Chondrocyte (in vitro differentiated cells): Measurements from ENCODE around the gene HMCN2. TPM values are rescaled to one million over a fixed set of nuclear protein-coding genes. Genes with fewer than 3 reads are reported as not detected.

Experiments used
- DNase-seq: peaks from one replicate; pipeline ENCODE4 v3.0.0; 2021; ENCODE audit warnings: mixed read lengths, low spot score
- H3K27ac Mint-ChIP-seq: one replicate; pipeline ENCODE4 v1.8.0; 2021; ENCODE audit warnings: mild to moderate bottlenecking, moderate library complexity, mixed read lengths; ENCODE audit not compliant: unreplicated experiment
- H3K27me3 Mint-ChIP-seq: 2 replicates; pipeline ENCODE4 v1.8.0; 2021; ENCODE audit warnings: low read depth, mixed read lengths
- H3K36me3 Mint-ChIP-seq: 2 replicates; pipeline ENCODE4 v1.8.0; 2021; ENCODE audit warnings: low read depth, mixed read lengths
- H3K4me1 Mint-ChIP-seq: 2 replicates; pipeline ENCODE4 v1.8.0; 2021; ENCODE audit warnings: low read depth, mild to moderate bottlenecking, mixed read lengths
- H3K4me3 Mint-ChIP-seq: one replicate; pipeline ENCODE4 v1.8.0; 2021; ENCODE audit warnings: mild to moderate bottlenecking, moderate library complexity, mixed read lengths; ENCODE audit not compliant: unreplicated experiment
- H3K9me3 Mint-ChIP-seq: 2 replicates; pipeline ENCODE4 v1.8.0; 2021; ENCODE audit warnings: low read depth, mixed read lengths
- CTCF ChIP-seq: fragments of 200-600 bp; sonication (generic); IDR thresholded peaks from 2 replicates; pipeline ENCODE4 v1.5.0; 2021; ENCODE audit warnings: antibody characterized with exemption, mild to moderate bottlenecking, moderate library complexity
- total RNA-seq: library from RNA; stranded (reverse); gene quantifications from 3 replicates; pipeline ENCODE4 v1.2.1, GENCODE V29; 2021

The HMCN2 gene
- total RNA-seq, 1 donor from 2014 or later: 0.05 TPM

DNA sequence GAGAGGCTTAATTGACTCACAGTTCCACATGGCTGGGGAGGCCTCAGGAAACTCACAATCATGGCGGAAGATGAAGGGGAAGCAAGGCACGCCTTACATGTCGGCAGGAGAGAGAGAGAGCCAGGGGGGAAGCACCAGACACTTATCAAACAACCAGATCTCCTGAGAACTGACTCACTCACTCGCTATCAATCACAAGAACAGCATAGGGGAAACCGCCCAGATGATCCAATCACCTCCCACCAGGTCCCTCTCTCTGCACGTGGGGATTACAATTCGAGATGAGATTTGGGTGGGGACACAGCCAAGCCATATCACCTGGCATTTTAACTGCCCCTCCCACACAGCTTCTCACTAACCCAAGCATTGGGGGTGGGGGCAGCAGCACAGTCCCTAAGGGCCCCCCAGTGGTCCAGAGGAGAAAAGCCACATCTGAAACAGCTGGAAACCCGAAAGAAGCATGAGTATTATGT lies 103.1 kb downstream of the HMCN2 start:
- Mint-ChIP-seq H3K9me3 (no peaks in the 10 kb centered on the region), H3K27ac (no peak overlapping the region), H3K27me3 (peaks cover 17% of the 10 kb centered on the region), H3K36me3 (no peaks in the 10 kb centered on the region), H3K4me1 (no peaks in the 10 kb centered on the region), H3K4me3 (no peak overlapping the region)
- TF ChIP-seq CTCF: peak; percentile 32
- DNase-seq: no peak

DNA sequence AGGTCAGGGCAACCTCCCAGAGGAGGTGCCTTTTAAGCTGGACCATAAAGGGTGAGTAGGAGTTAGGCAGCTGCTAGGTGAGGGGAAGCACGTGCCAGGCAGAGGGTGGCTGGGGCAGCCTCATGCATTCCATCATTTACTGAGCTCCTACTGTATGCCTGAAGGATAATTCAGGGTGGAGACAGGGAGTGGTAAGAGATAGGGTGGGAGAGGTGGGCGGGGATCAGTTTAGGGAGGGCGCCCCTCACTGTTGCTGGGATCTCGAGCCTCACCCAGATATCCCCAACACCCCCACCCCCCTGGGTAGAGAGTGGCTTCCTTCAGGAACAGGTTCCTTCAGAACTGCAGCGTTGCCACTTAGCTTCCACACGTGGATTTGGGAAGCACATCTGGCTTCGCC lies 104.7 kb downstream of the HMCN2 start:
- no peak overlapping the region for H3K27ac Mint-ChIP-seq

GRCh38 chr9:130371196-130371966 lies 105.8 kb downstream of the HMCN2 start:
- no peak overlapping the region for H3K27ac Mint-ChIP-seq

More for the DNA sequence above, 104.7 kb downstream of the HMCN2 start:
- peaks cover 23% of the 10 kb centered on the region for H3K27me3 Mint-ChIP-seq
- DNase-seq: no peak
- H3K36me3 Mint-ChIP-seq: no peaks in the 10 kb centered on the region
- no peaks in the 10 kb centered on the region for H3K4me1 Mint-ChIP-seq
- no peaks in the 10 kb centered on the region for H3K9me3 Mint-ChIP-seq
- H3K4me3 Mint-ChIP-seq: no peak overlapping the region
- TF ChIP-seq CTCF: no peak

GRCh38 chr9:130372057-130372456 lies 106.5 kb downstream of the HMCN2 start:
- H3K27ac Mint-ChIP-seq: no peak overlapping the region
- no peak for TF ChIP-seq CTCF

More at GRCh38 chr9:130371196-130371966, 105.8 kb downstream of the HMCN2 start:
- H3K27me3 Mint-ChIP-seq: peaks cover 23% of the 10 kb centered on the region
- no peaks in the 10 kb centered on the region for H3K9me3 Mint-ChIP-seq
- H3K4me3 Mint-ChIP-seq: no peak overlapping the region
- DNase-seq: no peak
- H3K36me3 Mint-ChIP-seq: no peaks in the 10 kb centered on the region
- TF ChIP-seq CTCF: no peak
- no peaks in the 10 kb centered on the region for H3K4me1 Mint-ChIP-seq

GRCh38 chr9:130373679-130374325 lies 108.2 kb downstream of the HMCN2 start:
- TF ChIP-seq CTCF: no peak
- H3K4me1 Mint-ChIP-seq: no peaks in the 10 kb centered on the region

More at GRCh38 chr9:130372057-130372456, 106.5 kb downstream of the HMCN2 start:
- no peak overlapping the region for H3K4me3 Mint-ChIP-seq
- no peaks in the 10 kb centered on the region for H3K36me3 Mint-ChIP-seq
- DNase-seq: no peak
- H3K9me3 Mint-ChIP-seq: no peaks in the 10 kb centered on the region
- peaks cover 18% of the 10 kb centered on the region for H3K27me3 Mint-ChIP-seq
- H3K4me1 Mint-ChIP-seq: no peaks in the 10 kb centered on the region

More at GRCh38 chr9:130373679-130374325, 108.2 kb downstream of the HMCN2 start:
- Mint-ChIP-seq H3K36me3 (no peaks in the 10 kb centered on the region), H3K27ac (no peak overlapping the region), H3K4me3 (no peak overlapping the region), H3K27me3 (peaks cover 17% of the 10 kb centered on the region), H3K9me3 (no peaks in the 10 kb centered on the region)
- DNase-seq: no peak
